Muscle of leg (tissue), 11 donors: ENCODE results near the gene ATP8B1. TPM values are rescaled to one million over a fixed set of nuclear protein-coding genes. Genes with fewer than 3 reads are reported as not detected.
A peak's percentile ranks its signal among the peaks of the same experiment; 100 is the strongest.

Experiments
- DNase-seq: peaks from one replicate; pipeline ENCODE4 v3.0.0; 2013
- H3K27ac ChIP-seq: one replicate; pipeline ENCODE4 v1.5.1; 2013; ENCODE audit warnings: mild to moderate bottlenecking, low read length, control low read depth
- H3K27me3 ChIP-seq: one replicate; pipeline ENCODE4 v1.6.1; 2013; ENCODE audit warnings: low read length; ENCODE audit not compliant: control insufficient read depth, insufficient read depth
- H3K36me3 ChIP-seq: one replicate; pipeline ENCODE4 v1.6.1; 2013; ENCODE audit warnings: low read length; ENCODE audit not compliant: control insufficient read depth, insufficient read depth
- H3K4me1 ChIP-seq: one replicate; pipeline ENCODE4 v1.6.1; 2013; ENCODE audit warnings: low read length; ENCODE audit not compliant: control insufficient read depth, insufficient read depth
- H3K4me3 ChIP-seq: one replicate; pipeline ENCODE4 v1.5.1; 2013; ENCODE audit warnings: low read length, control low read depth
- H3K9me3 ChIP-seq: replicated peaks from 2 replicates; pipeline ENCODE4 v1.6.1; 2013; ENCODE audit warnings: low read depth, low read length; ENCODE audit not compliant: control insufficient read depth
- WGBS: methylation state at CpG from one replicate; pipeline ENCODE4 v1.1.5; 2013; ENCODE audit warnings: missing lambda C conversion rate; ENCODE audit not compliant: insufficient coverage; 5-methylcytosine and 5-hydroxymethylcytosine counted together
- polyA plus RNA-seq, 8 donors: library from polyadenylated mRNA; unstranded; fragments of 120-200 nt; gene quantifications; one replicate each; pipeline versions ENCODE4 v1.2.1 to v1.2.3, GENCODE V29; 2013; ENCODE audit warnings: inconsistent platforms in 1 of 8, low replicate concordance in 1 of 8; ENCODE audit not compliant: insufficient read length in 8 of 8, insufficient read depth in 1 of 8
- total RNA-seq: library from RNA; stranded (reverse); fragments of 120-200 nt; gene quantifications from one replicate; pipeline ENCODE4 v1.2.4, GENCODE V29; 2013

Gene ATP8B1
- total and polyA plus RNA-seq, 9 donors = 2.8 to 5.7 (median 4.3) TPM

GRCh38 chr18:57806201-57806977 lies 3.3 kb upstream of the ATP8B1 start:
- Histone ChIP-seq H3K36me3 (no peaks in the 10 kb centered on the region), H3K9me3 (no peaks in the 10 kb centered on the region), H3K4me1 (peaks cover 18% of the 10 kb centered on the region), H3K27ac (peak overlapping the region; percentile 71), H3K27me3 (peaks cover 31% of the 10 kb centered on the region), H3K4me3 (no peak overlapping the region)
- no peak for DNase-seq
- no CpG with 5 or more reads among the region's 7 CpGs for WGBS

GRCh38 chr18:57805117-57805516 lies 2.0 kb upstream of the ATP8B1 start:
- peaks cover 19% of the 10 kb centered on the region for H3K4me1 ChIP-seq
- H3K9me3 ChIP-seq = no peaks in the 10 kb centered on the region
- H3K36me3 ChIP-seq = no peaks in the 10 kb centered on the region
- no peak for DNase-seq
- peaks cover 38% of the 10 kb centered on the region for H3K27me3 ChIP-seq
- no peak overlapping the region for H3K27ac ChIP-seq
- no CpG with 5 or more reads among the region's 6 CpGs for WGBS
- no peak overlapping the region for H3K4me3 ChIP-seq

GRCh38 chr18:57804557-57804956 lies 1.4 kb upstream of the ATP8B1 start:
- H3K36me3 ChIP-seq = no peaks in the 10 kb centered on the region
- no peak overlapping the region for H3K4me3 ChIP-seq
- peaks cover 40% of the 10 kb centered on the region for H3K27me3 ChIP-seq
- H3K27ac ChIP-seq = no peak overlapping the region
- DNase-seq = no peak
- WGBS = 83% methylated on average over 6 of the region's 6 CpGs
- H3K4me1 ChIP-seq = peaks cover 19% of the 10 kb centered on the region
- no peaks in the 10 kb centered on the region for H3K9me3 ChIP-seq

GRCh38 chr18:57802213-57803102 lies 657 bp downstream of the ATP8B1 start:
- Histone ChIP-seq H3K9me3 (no peaks in the 10 kb centered on the region), H3K4me1 (peaks cover 19% of the 10 kb centered on the region), H3K27ac (peak overlapping the region; percentile 51), H3K36me3 (no peaks in the 10 kb centered on the region), H3K4me3 (peak overlapping the region; percentile 56), H3K27me3 (peaks cover 41% of the 10 kb centered on the region)
- WGBS = under 1% methylated on average over 66 of the region's 74 CpGs
- no peak for DNase-seq

GRCh38 chr18:57801761-57802212 lies 1.3 kb downstream of the ATP8B1 start:
- peak overlapping the region; percentile 51 for H3K27ac ChIP-seq
- H3K9me3 ChIP-seq = no peaks in the 10 kb centered on the region
- H3K27me3 ChIP-seq = peaks cover 41% of the 10 kb centered on the region
- no peak for DNase-seq
- H3K4me1 ChIP-seq = peaks cover 19% of the 10 kb centered on the region
- H3K4me3 ChIP-seq = peak overlapping the region; percentile 56
- 13% methylated on average over 14 of the region's 26 CpGs for WGBS
- H3K36me3 ChIP-seq = no peaks in the 10 kb centered on the region

GRCh38 chr18:57801325-57801724 lies 1.8 kb downstream of the ATP8B1 start:
- H3K4me3 ChIP-seq = peak overlapping the region; percentile 56
- WGBS = 61% methylated on average over 10 of the region's 14 CpGs
- no peaks in the 10 kb centered on the region for H3K9me3 ChIP-seq
- no peak for DNase-seq
- peaks cover 19% of the 10 kb centered on the region for H3K4me1 ChIP-seq
- H3K27ac ChIP-seq = peak overlapping the region; percentile 35
- peaks cover 41% of the 10 kb centered on the region for H3K27me3 ChIP-seq
- no peaks in the 10 kb centered on the region for H3K36me3 ChIP-seq

GRCh38 chr18:57798713-57799373 lies 4.3 kb downstream of the ATP8B1 start:
- Histone ChIP-seq H3K27ac (no peak overlapping the region), H3K4me1 (peaks cover 18% of the 10 kb centered on the region), H3K4me3 (no peak overlapping the region), H3K9me3 (peaks cover 3% of the 10 kb centered on the region), H3K27me3 (peaks cover 34% of the 10 kb centered on the region), H3K36me3 (no peaks in the 10 kb centered on the region)
- 82% methylated on average over 2 of the region's 4 CpGs for WGBS
- DNase-seq = no peak

GRCh38 chr18:57797209-57797651 lies 5.9 kb downstream of the ATP8B1 start:
- H3K27me3 ChIP-seq = peaks cover 18% of the 10 kb centered on the region
- H3K4me1 ChIP-seq = peaks cover 12% of the 10 kb centered on the region
- 31% methylated on average over 2 of the region's 3 CpGs for WGBS

GRCh38 chr18:57794951-57795728 lies 8.0 kb downstream of the ATP8B1 start:
- DNase-seq = no peak
- WGBS = no CpG with 5 or more reads among the region's 4 CpGs
- H3K27me3 ChIP-seq = peaks cover 3% of the 10 kb centered on the region
- no peaks in the 10 kb centered on the region for H3K36me3 ChIP-seq
- H3K9me3 ChIP-seq = peaks cover 3% of the 10 kb centered on the region
- H3K27ac ChIP-seq = no peak overlapping the region
- H3K4me1 ChIP-seq = peaks cover 4% of the 10 kb centered on the region
- no peak overlapping the region for H3K4me3 ChIP-seq

More at GRCh38 chr18:57797209-57797651, 5.9 kb downstream of the ATP8B1 start:
- Histone ChIP-seq H3K4me3 (no peak overlapping the region), H3K36me3 (no peaks in the 10 kb centered on the region), H3K27ac (no peak overlapping the region), H3K9me3 (peaks cover 3% of the 10 kb centered on the region)
- no peak for DNase-seq
